Thoracic aorta (tissue), 2 donors: Measurements from ENCODE around the gene USH1G. TPM values are rescaled to one million over a fixed set of nuclear protein-coding genes. Genes with fewer than 3 reads are reported as not detected.

Source experiments
- ATAC-seq: fragments of 150-250 bp; one replicate; pipeline ENCODE4 v1.8.0; 2017; ENCODE audit warnings: low read depth; ENCODE audit not compliant: insufficient number of reproducible peaks, low FRiP score
- DNase-seq: peaks from one replicate; pipeline ENCODE4 v3.0.0-alpha.2; 2020; ENCODE audit warnings: low spot score
- H3K27ac ChIP-seq, 2 donors: fragments of 200-600 bp; sonication (generic); 1 replicate in 1 of 2; 2 replicates in 1 of 2; pipeline ENCODE4 v1.5.1; 2016; ENCODE audit warnings: mild to moderate bottlenecking in 2 of 2, moderate library complexity in 2 of 2
- H3K27me3 ChIP-seq: fragments of 200-600 bp; sonication (generic); replicated peaks from 2 replicates; pipeline ENCODE4 v1.6.0; 2016; ENCODE audit warnings: mild to moderate bottlenecking; ENCODE audit not compliant: insufficient read depth
- H3K36me3 ChIP-seq: fragments of 200-600 bp; sonication (generic); one replicate; pipeline ENCODE4 v1.5.1; 2016
- H3K4me1 ChIP-seq, 2 donors: fragments of 200-600 bp; sonication (generic); 1 replicate in 1 of 2; 2 replicates in 1 of 2; pipeline versions ENCODE4 v1.5.1 to v1.6.0; 2016; ENCODE audit warnings: low read depth in 2 of 2, mild to moderate bottlenecking in 1 of 2; ENCODE audit not compliant: control insufficient read depth in 1 of 2
- H3K4me3 ChIP-seq: fragments of 200-600 bp; sonication (generic); 2 replicates; pipeline ENCODE4 v1.5.1; 2016; ENCODE audit warnings: mild to moderate bottlenecking
- H3K9me3 ChIP-seq: fragments of 200-600 bp; sonication (generic); 2 replicates; pipeline ENCODE4 v1.5.1; 2016
- CTCF ChIP-seq: fragments of 200-600 bp; sonication (generic); IDR thresholded peaks from one replicate; pipeline ENCODE4 v1.5.1; 2019; ENCODE audit warnings: antibody characterized with exemption
- total RNA-seq, 2 donors: library from RNA; depleted of rRNA; stranded (reverse); fragments of >200 nt; gene quantifications; one replicate each; pipeline versions ENCODE4 v1.1.0 to v1.2.3, GENCODE V29; 2016

The USH1G gene
- total RNA-seq, 2 donors from 2014 or later: not detected

DNA sequence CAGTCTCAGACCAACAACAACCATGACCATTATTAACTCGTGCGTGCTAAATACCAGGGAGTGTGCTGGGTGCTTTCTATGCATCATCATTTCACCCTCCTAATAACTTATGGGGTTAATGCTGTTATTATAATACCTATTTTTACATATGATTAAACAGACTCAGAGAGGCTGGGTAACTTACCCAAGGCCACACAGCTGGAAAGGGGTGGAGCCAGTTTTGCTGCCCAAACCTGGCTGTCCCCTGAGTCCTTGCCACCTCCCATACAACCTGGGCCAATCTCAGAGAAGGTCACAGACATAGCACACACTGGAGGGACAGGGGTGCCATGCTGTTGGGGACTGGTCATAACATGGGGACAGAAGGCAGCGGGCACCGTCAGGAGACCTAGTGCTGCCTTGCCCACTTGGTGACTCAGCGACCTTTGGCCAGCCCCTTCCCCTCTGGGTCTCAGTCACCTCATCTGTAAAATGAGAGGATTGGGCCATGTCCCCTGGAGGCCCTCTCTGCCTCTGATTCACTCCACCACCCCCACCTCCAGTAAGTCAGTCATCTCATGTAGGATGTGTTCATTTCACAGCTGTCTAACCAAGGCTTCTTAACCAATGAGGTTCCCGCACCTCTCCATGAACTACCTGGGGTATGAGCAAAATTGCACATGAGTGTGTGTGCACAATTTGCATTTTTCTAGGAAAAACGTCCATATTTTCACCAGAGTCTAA lies 18.2 kb downstream of the USH1G start:
- Histone ChIP-seq H3K4me1 (no peaks in the 10 kb centered on the region), H3K27ac (no peak overlapping the region), H3K36me3 (no peaks in the 10 kb centered on the region), H3K27me3 (no peaks in the 10 kb centered on the region), H3K4me3 (no peak overlapping the region), H3K9me3 (no peaks in the 10 kb centered on the region)
- no peak for DNase-seq
- no peak for TF ChIP-seq CTCF
- no peak for ATAC-seq

DNA sequence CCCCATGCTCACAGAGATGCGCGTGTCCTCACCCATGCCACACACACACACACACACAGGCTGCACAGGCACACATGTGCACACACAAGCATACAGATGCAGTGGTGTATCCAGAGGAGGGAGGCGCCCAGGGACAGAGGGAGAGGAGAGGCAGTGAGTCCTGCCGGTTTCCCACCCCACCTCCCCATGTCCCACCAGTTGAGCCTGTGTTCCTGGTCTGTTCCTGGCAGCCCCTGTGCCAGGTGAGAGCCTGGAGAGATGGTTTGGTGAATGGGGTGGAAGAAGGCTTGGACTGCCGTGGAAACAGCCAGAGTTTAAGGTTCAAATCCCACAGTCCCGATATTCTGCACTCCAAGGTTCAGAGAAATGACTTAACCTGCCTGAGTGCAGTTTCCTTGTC lies 19.4 kb downstream of the USH1G start:
- Histone ChIP-seq H3K9me3 (no peaks in the 10 kb centered on the region), H3K4me1 (no peaks in the 10 kb centered on the region), H3K27ac (no peak overlapping the region), H3K36me3 (no peaks in the 10 kb centered on the region), H3K4me3 (no peak overlapping the region), H3K27me3 (no peaks in the 10 kb centered on the region)
- no peak for TF ChIP-seq CTCF
- ATAC-seq (no peak), DNase-seq (no peak)

- no peaks in the 10 kb centered on the region for H3K36me3 ChIP-seq
- H3K27ac ChIP-seq: no peak overlapping the region
- ATAC-seq (no peak), DNase-seq (no peak)
- no peak overlapping the region for H3K4me3 ChIP-seq
- H3K4me1 ChIP-seq: no peaks in the 10 kb centered on the region
- H3K9me3 ChIP-seq: no peaks in the 10 kb centered on the region
- TF ChIP-seq CTCF: no peak
- no peaks in the 10 kb centered on the region for H3K27me3 ChIP-seq
These were observed 20.0 kb downstream of the USH1G start for GRCh38 chr17:74903034-74903433.

GRCh38 chr17:74901353-74902135 lies 21.5 kb downstream of the USH1G start:
- no peaks in the 10 kb centered on the region for H3K4me1 ChIP-seq
- H3K4me3 ChIP-seq: no peak overlapping the region
- no peaks in the 10 kb centered on the region for H3K9me3 ChIP-seq
- TF ChIP-seq CTCF: no peak
- no peak for ATAC-seq
- no peaks in the 10 kb centered on the region for H3K27me3 ChIP-seq
- no peaks in the 10 kb centered on the region for H3K36me3 ChIP-seq
- H3K27ac ChIP-seq: no peak overlapping the region
- no peak for DNase-seq

GRCh38 chr17:74900208-74900607 lies 22.8 kb downstream of the USH1G start:
- no peak overlapping the region for H3K27ac ChIP-seq
- no peaks in the 10 kb centered on the region for H3K27me3 ChIP-seq

More at GRCh38 chr17:74900208-74900607, 22.8 kb downstream of the USH1G start:
- H3K4me1 ChIP-seq: no peaks in the 10 kb centered on the region
- no peak for ATAC-seq
- no peaks in the 10 kb centered on the region for H3K36me3 ChIP-seq
- no peak for DNase-seq
- H3K4me3 ChIP-seq: no peak overlapping the region
- no peaks in the 10 kb centered on the region for H3K9me3 ChIP-seq
- TF ChIP-seq CTCF: no peak
